Thoracic aorta (tissue), 2 donors: Measurements from ENCODE around the gene MTM1. TPM values are rescaled to one million over a fixed set of nuclear protein-coding genes. Genes with fewer than 3 reads are reported as not detected.

Experiments used
- ATAC-seq: fragments of 150-250 bp; one replicate; pipeline ENCODE4 v1.8.0; 2017; ENCODE audit warnings: low read depth; ENCODE audit not compliant: insufficient number of reproducible peaks, low FRiP score
- DNase-seq: peaks from one replicate; pipeline ENCODE4 v3.0.0-alpha.2; 2020; ENCODE audit warnings: low spot score
- H3K27ac ChIP-seq, 2 donors: fragments of 200-600 bp; sonication (generic); 1 replicate in 1 of 2; 2 replicates in 1 of 2; pipeline ENCODE4 v1.5.1; 2016; ENCODE audit warnings: mild to moderate bottlenecking in 2 of 2, moderate library complexity in 2 of 2
- H3K27me3 ChIP-seq: fragments of 200-600 bp; sonication (generic); replicated peaks from 2 replicates; pipeline ENCODE4 v1.6.0; 2016; ENCODE audit warnings: mild to moderate bottlenecking; ENCODE audit not compliant: insufficient read depth
- H3K36me3 ChIP-seq: fragments of 200-600 bp; sonication (generic); one replicate; pipeline ENCODE4 v1.5.1; 2016
- H3K4me1 ChIP-seq, 2 donors: fragments of 200-600 bp; sonication (generic); 1 replicate in 1 of 2; 2 replicates in 1 of 2; pipeline versions ENCODE4 v1.5.1 to v1.6.0; 2016; ENCODE audit warnings: low read depth in 2 of 2, mild to moderate bottlenecking in 1 of 2; ENCODE audit not compliant: control insufficient read depth in 1 of 2
- H3K4me3 ChIP-seq: fragments of 200-600 bp; sonication (generic); 2 replicates; pipeline ENCODE4 v1.5.1; 2016; ENCODE audit warnings: mild to moderate bottlenecking
- H3K9me3 ChIP-seq: fragments of 200-600 bp; sonication (generic); 2 replicates; pipeline ENCODE4 v1.5.1; 2016
- CTCF ChIP-seq: fragments of 200-600 bp; sonication (generic); IDR thresholded peaks from one replicate; pipeline ENCODE4 v1.5.1; 2019; ENCODE audit warnings: antibody characterized with exemption
- total RNA-seq, 2 donors: library from RNA; depleted of rRNA; stranded (reverse); fragments of >200 nt; gene quantifications; one replicate each; pipeline versions ENCODE4 v1.1.0 to v1.2.3, GENCODE V29; 2016

The MTM1 gene
- total RNA-seq, 2 donors from 2014 or later: 18.8 to 21.4 TPM

- no peak for TF ChIP-seq CTCF
- no peaks in the 10 kb centered on the region for H3K4me1 ChIP-seq
- no peak overlapping the region for H3K27ac ChIP-seq
- no peaks in the 10 kb centered on the region for H3K27me3 ChIP-seq
- H3K9me3 ChIP-seq: no peaks in the 10 kb centered on the region
- ATAC-seq (no peak), DNase-seq (no peak)
- H3K36me3 ChIP-seq: no peaks in the 10 kb centered on the region
- no peak overlapping the region for H3K4me3 ChIP-seq
Observed at GRCh38 chrX:150615356-150615755, 46.9 kb downstream of the MTM1 start.

- Histone ChIP-seq H3K27me3 (no peaks in the 10 kb centered on the region), H3K4me1 (no peaks in the 10 kb centered on the region), H3K36me3 (no peaks in the 10 kb centered on the region), H3K27ac (no peak overlapping the region), H3K9me3 (no peaks in the 10 kb centered on the region), H3K4me3 (no peak overlapping the region)
- no peak for ATAC-seq
- no peak for TF ChIP-seq CTCF
- DNase-seq: no peak
Observed at GRCh38 chrX:150616179-150616862, 47.9 kb downstream of the MTM1 start.

- no peak for TF ChIP-seq CTCF
Observed at GRCh38 chrX:150616863-150617198, 48.4 kb downstream of the MTM1 start.

GRCh38 chrX:150621652-150622051 lies 53.2 kb downstream of the MTM1 start:
- no peaks in the 10 kb centered on the region for H3K4me1 ChIP-seq
- DNase-seq: no peak
- H3K9me3 ChIP-seq: no peaks in the 10 kb centered on the region
- TF ChIP-seq CTCF: no peak
- no peak for ATAC-seq
- H3K27ac ChIP-seq: no peak overlapping the region
- no peak overlapping the region for H3K4me3 ChIP-seq
- no peaks in the 10 kb centered on the region for H3K27me3 ChIP-seq
- no peaks in the 10 kb centered on the region for H3K36me3 ChIP-seq

More at GRCh38 chrX:150616863-150617198, 48.4 kb downstream of the MTM1 start:
- H3K27ac ChIP-seq: no peak overlapping the region
- DNase-seq (no peak), ATAC-seq (no peak)
- no peaks in the 10 kb centered on the region for H3K36me3 ChIP-seq
- H3K27me3 ChIP-seq: no peaks in the 10 kb centered on the region
- no peaks in the 10 kb centered on the region for H3K9me3 ChIP-seq
- no peak overlapping the region for H3K4me3 ChIP-seq
- no peaks in the 10 kb centered on the region for H3K4me1 ChIP-seq

GRCh38 chrX:150623583-150623982 lies 55.2 kb downstream of the MTM1 start:
- DNase-seq (no peak), ATAC-seq (no peak)
- Histone ChIP-seq H3K27ac (no peak overlapping the region), H3K36me3 (no peaks in the 10 kb centered on the region), H3K4me1 (no peaks in the 10 kb centered on the region), H3K9me3 (no peaks in the 10 kb centered on the region), H3K27me3 (no peaks in the 10 kb centered on the region), H3K4me3 (no peak overlapping the region)
- TF ChIP-seq CTCF: no peak
